NCI-H1436 treated with DMSO at 0.1 percent for 48 hours (cell line): Measurements from ENCODE around the gene FSTL5.

Source experiments
- DNase-seq: peaks from one replicate; lab custom pipeline; 2025; lab: John Stamatoyannopoulos, UW

Gene FSTL5

GRCh38 chr4:161937596-161937995 lies 226.2 kb downstream of the FSTL5 start:
- no peak for DNase-seq

- DNase-seq = no peak
These were observed 226.9 kb downstream of the FSTL5 start for GRCh38 chr4:161936625-161937550.

GRCh38 chr4:161931089-161931488 lies 232.7 kb downstream of the FSTL5 start:
- no peak for DNase-seq

- DNase-seq = no peak
These were observed 233.8 kb downstream of the FSTL5 start for GRCh38 chr4:161929956-161930355.

- no peak for DNase-seq
These were observed 237.6 kb downstream of the FSTL5 start for GRCh38 chr4:161926033-161926828.

- no peak for DNase-seq
These were observed 243.3 kb downstream of the FSTL5 start for GRCh38 chr4:161920304-161921052.

GRCh38 chr4:161919442-161920220 lies 244.2 kb downstream of the FSTL5 start:
- no peak for DNase-seq

- DNase-seq = no peak
These were observed 247.8 kb downstream of the FSTL5 start for GRCh38 chr4:161916035-161916434.

- no peak for DNase-seq
These were observed 256.2 kb downstream of the FSTL5 start for GRCh38 chr4:161907590-161907955.

- DNase-seq = no peak
These were observed 256.8 kb downstream of the FSTL5 start for GRCh38 chr4:161906836-161907589.

GRCh38 chr4:161900110-161900509 lies 263.7 kb downstream of the FSTL5 start:
- no peak for DNase-seq

GRCh38 chr4:161894493-161895167 lies 269.2 kb downstream of the FSTL5 start:
- DNase-seq = no peak

- DNase-seq = no peak
These were observed 269.8 kb downstream of the FSTL5 start for GRCh38 chr4:161894014-161894413.

GRCh38 chr4:161893566-161893965 lies 270.2 kb downstream of the FSTL5 start:
- DNase-seq = no peak

GRCh38 chr4:161892951-161893350 lies 270.8 kb downstream of the FSTL5 start:
- DNase-seq = no peak

GRCh38 chr4:161883157-161883556 lies 280.6 kb downstream of the FSTL5 start:
- no peak for DNase-seq

- DNase-seq = no peak
These were observed 282.4 kb downstream of the FSTL5 start for GRCh38 chr4:161881370-161881769.

GRCh38 chr4:161869511-161869910 lies 294.3 kb downstream of the FSTL5 start:
- DNase-seq = no peak

GRCh38 chr4:161856711-161857326 lies 307.0 kb downstream of the FSTL5 start:
- no peak for DNase-seq

- DNase-seq = no peak
These were observed 313.2 kb downstream of the FSTL5 start for GRCh38 chr4:161850631-161851030.
